T-helper 2 cell (primary cell): Measurements from ENCODE around the gene PNRC1.
"Not testable (repeated sequence)": the region's sequence is repeated elsewhere in the genome, so short reads cannot be mapped to it uniquely, and the experiment has no call there.

Experiments
- DNase-seq, 5 experiments: peaks; one replicate each; pipeline versions ENCODE4 v3.0.0 to v3.0.0-alpha.2; 2012 to 2022

PNRC1 gene

DNA sequence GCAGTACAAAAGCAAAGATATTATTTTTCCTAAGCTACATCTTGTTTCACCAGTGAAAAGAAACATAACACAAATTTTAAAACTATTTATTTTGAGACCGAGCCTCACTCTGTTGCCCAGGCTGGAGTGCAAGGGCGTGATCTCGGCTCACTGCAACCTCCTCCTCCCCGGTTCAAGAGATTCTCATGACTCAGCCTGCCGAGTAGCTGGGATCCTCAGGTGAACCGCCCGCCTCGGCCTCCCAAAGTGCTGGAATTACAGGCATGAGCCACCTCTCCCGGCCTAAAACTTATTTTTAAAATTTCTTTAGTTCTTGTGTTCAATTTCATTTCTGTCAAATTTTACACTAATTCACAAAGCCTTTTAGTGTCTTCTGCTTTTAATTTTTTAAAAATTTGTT lies 31.4 kb downstream of the PNRC1 start:
- no peak for DNase-seq

GRCh38 chr6:89116702-89117101 lies 36.2 kb downstream of the PNRC1 start:
- DNase-seq = no peak

- peak in 3 of 5 experiments; percentile 16 to 44 (median 25) for DNase-seq
These were observed 36.9 kb downstream of the PNRC1 start, which contains the start of gene SRSF12 for GRCh38 chr6:89117211-89118108. TSS of gene SRSF12 (minus strand) at chr6:89118071. CDS start at chr6:89117887, 184 bp downstream.

DNA sequence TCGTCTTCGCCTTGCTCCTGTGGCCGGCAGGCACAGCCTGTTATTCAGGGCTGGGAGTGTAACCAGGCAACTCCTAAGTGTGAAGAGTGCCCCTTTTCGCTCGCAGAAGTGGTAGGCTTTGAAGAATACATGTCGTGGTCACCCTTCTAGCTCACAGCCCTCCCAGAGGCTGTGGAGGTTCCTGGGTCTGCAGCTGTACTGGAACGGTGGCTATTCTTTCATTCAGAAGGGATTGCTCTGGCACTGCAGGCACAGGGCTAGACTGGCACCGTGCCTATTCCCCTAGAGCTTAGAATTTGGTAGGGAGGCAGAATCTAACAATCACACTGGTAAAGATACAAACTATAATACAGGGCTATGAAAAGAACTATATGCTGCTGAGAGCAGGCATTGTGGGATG lies 38.4 kb downstream of the PNRC1 start:
- DNase-seq = no peak

- DNase-seq = no peak
These were observed 39.8 kb downstream of the PNRC1 start for GRCh38 chr6:89120371-89120770.

DNA sequence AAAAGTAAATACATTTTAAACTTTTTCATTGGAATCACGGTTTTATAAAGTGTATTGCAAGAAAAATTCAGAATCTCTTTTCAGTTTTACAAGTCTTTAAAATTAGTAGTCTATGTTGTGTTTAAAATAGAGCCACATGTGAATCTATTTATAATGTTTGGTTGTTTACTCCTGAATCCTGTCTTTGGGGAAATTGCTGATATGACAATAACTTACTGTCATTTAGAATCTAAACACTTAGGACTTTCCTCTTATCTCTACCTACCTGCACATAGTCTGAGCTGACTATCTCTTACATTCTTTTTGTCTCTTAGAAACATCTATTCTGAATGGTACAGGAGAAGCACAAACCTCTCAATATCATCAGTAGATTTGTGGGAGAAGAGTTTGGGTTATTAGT lies 41.4 kb downstream of the PNRC1 start:
- DNase-seq = no peak

DNA sequence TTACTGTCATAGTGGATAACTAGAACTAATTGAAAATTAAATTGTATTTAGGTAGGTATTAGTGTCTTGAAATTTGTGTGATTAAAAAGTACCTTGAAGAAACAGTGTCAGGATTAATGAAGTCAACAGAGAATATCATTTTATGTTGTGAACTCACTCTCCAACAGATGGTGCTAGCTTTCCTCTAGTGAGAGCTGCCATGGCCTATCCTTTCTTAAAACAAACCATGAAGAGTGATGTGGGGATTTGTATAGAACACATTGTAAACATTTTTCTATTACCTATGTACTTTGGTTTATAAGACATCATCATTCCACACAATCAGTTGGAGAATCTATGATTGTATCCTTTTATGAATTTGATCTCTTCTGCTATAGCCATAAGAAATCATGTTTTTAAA lies 42.1 kb downstream of the PNRC1 start:
- peak in 1 of 5 experiments; percentile 57 for DNase-seq

DNA sequence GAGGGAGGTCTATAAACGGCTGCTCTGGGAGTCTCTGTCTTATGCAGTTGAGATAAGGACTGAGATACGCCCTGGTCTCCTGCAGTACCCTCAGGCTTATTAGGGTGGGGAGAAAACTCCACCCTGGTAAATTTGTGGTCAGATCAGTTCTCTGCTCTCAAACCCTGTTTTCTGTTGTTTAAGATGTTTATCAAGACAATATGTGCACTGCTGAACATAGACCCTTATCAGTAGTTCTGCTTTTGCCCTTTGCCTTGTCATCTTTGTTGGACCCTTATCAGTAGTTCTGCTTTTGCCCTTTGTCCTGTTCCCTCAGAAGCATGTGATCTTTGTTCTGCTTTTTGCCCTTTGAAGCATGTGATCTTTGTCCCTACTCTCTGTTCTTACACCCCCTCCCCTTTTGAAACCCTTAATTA lies 47.7 kb downstream of the PNRC1 start:
- DNase-seq = not testable (repeated sequence)

DNA sequence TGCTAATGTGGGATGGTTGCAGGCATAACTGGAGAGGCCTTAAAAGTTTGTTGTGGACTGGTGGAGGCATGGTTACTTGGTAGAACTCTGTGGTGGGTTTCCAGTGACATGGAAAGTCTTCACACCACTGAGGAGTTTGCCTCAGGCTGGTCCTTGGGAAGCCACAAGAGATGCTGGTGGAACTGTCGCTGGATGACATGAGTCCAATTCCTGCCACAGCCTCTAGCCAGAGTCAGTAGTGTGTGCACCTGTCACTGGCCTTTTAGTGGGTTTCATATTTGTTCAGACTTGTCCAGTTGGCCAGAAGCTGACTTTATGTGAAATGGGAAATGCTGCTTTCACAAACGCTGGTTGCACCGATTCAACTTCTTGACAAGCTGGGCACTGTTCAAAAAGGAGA lies 51.0 kb downstream of the PNRC1 start:
- DNase-seq = no peak

DNA sequence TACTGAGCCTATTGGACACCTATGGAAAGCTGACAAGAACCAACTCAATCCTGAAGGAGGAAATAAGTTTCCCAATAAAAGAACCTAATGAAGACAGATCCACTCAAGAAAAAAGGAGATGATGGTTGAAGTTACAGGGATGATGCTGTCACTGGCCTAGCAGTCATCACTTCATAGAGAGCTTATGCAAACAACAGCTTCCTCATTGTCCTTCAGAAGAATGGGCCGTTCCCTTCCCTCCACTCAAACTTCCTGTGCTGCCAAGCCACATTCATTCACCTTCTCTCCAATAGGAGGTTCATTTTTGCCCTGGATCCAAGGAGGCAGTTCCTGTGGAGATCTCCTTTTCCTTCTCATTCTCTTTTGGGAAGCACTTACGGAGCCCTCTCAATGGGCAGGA lies 51.5 kb downstream of the PNRC1 start:
- no peak for DNase-seq

GRCh38 chr6:89133981-89134380 lies 53.4 kb downstream of the PNRC1 start:
- no peak for DNase-seq

DNA sequence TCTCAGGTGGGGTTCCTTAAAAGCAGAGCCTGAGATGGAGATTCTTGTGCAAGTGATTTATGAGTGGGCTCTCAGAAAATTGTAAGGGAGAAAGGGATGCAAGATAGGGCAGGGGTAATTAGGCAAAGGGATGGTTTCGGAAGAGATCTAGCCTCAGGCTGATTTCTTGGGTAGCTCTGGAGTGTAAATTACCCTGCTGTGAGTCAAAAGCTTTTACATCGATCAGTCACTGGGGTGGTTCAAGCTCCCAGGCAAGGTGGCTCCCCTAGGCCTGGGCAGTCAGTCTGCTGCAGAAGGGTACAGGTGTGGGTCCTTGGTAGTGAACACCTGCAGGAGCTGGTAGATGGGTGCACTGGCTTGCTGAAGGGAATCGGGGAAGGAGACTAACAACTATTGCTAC lies 54.2 kb downstream of the PNRC1 start:
- DNase-seq = no peak
